Measurements from ENCODE around the gene LGALS9C.
"Not testable (repeated sequence)": the region's sequence is repeated elsewhere in the genome, so short reads cannot be mapped to it uniquely, and the experiment has no call there.

DNA sequence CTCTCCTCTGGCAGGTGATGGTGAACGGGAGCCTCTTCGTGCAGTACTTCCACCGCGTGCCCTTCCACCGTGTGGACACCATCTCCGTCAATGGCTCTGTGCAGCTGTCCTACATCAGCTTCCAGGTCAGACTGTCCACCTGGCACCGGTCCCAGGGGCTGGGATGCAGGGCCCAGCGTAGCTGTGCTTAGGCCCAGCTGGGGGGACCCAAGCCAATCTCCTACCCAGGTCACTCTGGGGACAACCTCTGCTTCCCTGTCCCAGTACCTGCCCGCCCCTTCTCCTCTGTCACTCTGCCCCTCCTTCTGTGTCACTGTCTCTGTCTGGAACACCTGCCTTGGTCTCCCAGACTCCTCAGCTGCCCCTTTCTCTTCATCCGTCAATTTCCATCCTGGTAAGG lies 11.0 kb downstream of the LGALS9C start:
- TF ChIP-seq, protein P1, sequence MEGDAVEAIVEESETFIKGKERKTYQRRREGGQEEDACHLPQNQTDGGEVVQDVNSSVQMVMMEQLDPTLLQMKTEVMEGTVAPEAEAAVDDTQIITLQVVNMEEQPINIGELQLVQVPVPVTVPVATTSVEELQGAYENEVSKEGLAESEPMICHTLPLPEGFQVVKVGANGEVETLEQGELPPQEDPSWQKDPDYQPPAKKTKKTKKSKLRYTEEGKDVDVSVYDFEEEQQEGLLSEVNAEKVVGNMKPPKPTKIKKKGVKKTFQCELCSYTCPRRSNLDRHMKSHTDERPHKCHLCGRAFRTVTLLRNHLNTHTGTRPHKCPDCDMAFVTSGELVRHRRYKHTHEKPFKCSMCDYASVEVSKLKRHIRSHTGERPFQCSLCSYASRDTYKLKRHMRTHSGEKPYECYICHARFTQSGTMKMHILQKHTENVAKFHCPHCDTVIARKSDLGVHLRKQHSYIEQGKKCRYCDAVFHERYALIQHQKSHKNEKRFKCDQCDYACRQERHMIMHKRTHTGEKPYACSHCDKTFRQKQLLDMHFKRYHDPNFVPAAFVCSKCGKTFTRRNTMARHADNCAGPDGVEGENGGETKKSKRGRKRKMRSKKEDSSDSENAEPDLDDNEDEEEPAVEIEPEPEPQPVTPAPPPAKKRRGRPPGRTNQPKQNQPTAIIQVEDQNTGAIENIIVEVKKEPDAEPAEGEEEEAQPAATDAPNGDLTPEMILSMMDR (conservative IDR thresholded peaks at IDR 0.05 in 1 of 2, IDR thresholded peaks at IDR 0.05 in 1 of 2; ENCODE audit: low read depth in 1 of 2, low read length in 2 of 2), result not testable (repeated sequence)
- TF ChIP-seq EZH2 (IDR thresholded peaks at IDR 0.05; ENCODE audit: low read length, missing control alignments), result not testable (repeated sequence)
